AG04449 (cell line): ENCODE measurements around the gene NNAT.
A peak's percentile ranks its signal among the peaks of the same experiment; 100 is the strongest.

Experiments
- CTCF ChIA-PET: fragments of 350-600 bp; formaldehyde crosslinking; extraction: SDS; loops from one replicate; lab custom pipeline; 2021; ENCODE audit warnings: antibody characterized with exemption; lab: Yijun Ruan, JAX
- POLR2A ChIA-PET: fragments of 400-600, 350-600 bp; formaldehyde crosslinking; extraction: SDS; loops from one replicate; lab custom pipeline; 2020; ENCODE audit warnings: antibody characterized with exemption, inconsistent platforms; lab: Yijun Ruan, JAX
- DNase-seq: peaks from one replicate; pipeline ENCODE4 v3.0.0-alpha.2; 2010; ENCODE audit warnings: low read depth, low spot score
- H3K4me3 ChIP-seq: 2 replicates; pipeline ENCODE4 v1.5.1; 2011; ENCODE audit warnings: low read depth, mild to moderate bottlenecking, control low read depth, low read length
- CTCF ChIP-seq: IDR thresholded peaks from one replicate; pipeline ENCODE4 v1.5.1; 2011; ENCODE audit warnings: mild to moderate bottlenecking, moderate library complexity, low read length, control low read depth, inconsistent platforms; ENCODE audit not compliant: insufficient read depth; ENCODE audit errors: missing control alignments

The NNAT gene

GRCh38 chr20:37490663-37491350 is 30.2 kb upstream of the NNAT start:
- DNase-seq, result no peak
- H3K4me3 ChIP-seq, result no peak overlapping the region
- CTCF ChIA-PET, result no interaction called here
- TF ChIP-seq CTCF, result no peak
- POLR2A ChIA-PET, result no interaction called here

- POLR2A ChIA-PET, result no interaction called here
- TF ChIP-seq CTCF, result no peak
- no peak for DNase-seq
- CTCF ChIA-PET, result no interaction called here
- H3K4me3 ChIP-seq, result no peak overlapping the region
Observed at GRCh38 chr20:37492096-37492625, 28.9 kb upstream of the NNAT start.

GRCh38 chr20:37492945-37493344 is 28.1 kb upstream of the NNAT start:
- POLR2A ChIA-PET, result no interaction called here
- no peak for DNase-seq
- CTCF ChIA-PET, result no interaction called here
- TF ChIP-seq CTCF, result no peak
- H3K4me3 ChIP-seq, result no peak overlapping the region

- POLR2A ChIA-PET, result no interaction called here
Observed at GRCh38 chr20:37494301-37494700, 26.7 kb upstream of the NNAT start.

GRCh38 chr20:37494796-37495195 is 26.3 kb upstream of the NNAT start:
- DNase-seq, result no peak
- POLR2A ChIA-PET, result no interaction called here
- CTCF ChIA-PET, result interaction anchor here (1.5 kb wide), 1 partner anchor 225 kb away, joined by 4 read pairs; no protein-coding TSS in a partner anchor
- H3K4me3 ChIP-seq, result no peak overlapping the region
- TF ChIP-seq CTCF, result no peak

More at GRCh38 chr20:37494301-37494700, 26.7 kb upstream of the NNAT start:
- no peak for TF ChIP-seq CTCF
- H3K4me3 ChIP-seq, result no peak overlapping the region
- CTCF ChIA-PET, result interaction anchor here (0.7 to 1.5 kb wide), 2 partner anchors 40 to 225 kb away, joined by 3 to 4 read pairs; no protein-coding TSS in a partner anchor
- no peak for DNase-seq

GRCh38 chr20:37498066-37498665 is 22.9 kb upstream of the NNAT start:
- CTCF ChIA-PET, result interaction anchor here (1.0 to 1.2 kb wide), 3 partner anchors 66 to 215 kb away, joined by 3 to 5 read pairs (median 3); no protein-coding TSS in a partner anchor
- peak; percentile 37 for DNase-seq
- no peak for TF ChIP-seq CTCF
- POLR2A ChIA-PET, result no interaction called here
- no peak overlapping the region for H3K4me3 ChIP-seq
